NCI-H526 treated with DMSO at 0.1 percent for 48 hours (cell line): Measurements from ENCODE around the gene FTO.
"Not testable (repeated sequence)": the region's sequence is repeated elsewhere in the genome, so short reads cannot be mapped to it uniquely, and the experiment has no call there.

Experiments
- DNase-seq: peaks from one replicate; lab custom pipeline; 2025; lab: John Stamatoyannopoulos, UW

The FTO gene

DNA sequence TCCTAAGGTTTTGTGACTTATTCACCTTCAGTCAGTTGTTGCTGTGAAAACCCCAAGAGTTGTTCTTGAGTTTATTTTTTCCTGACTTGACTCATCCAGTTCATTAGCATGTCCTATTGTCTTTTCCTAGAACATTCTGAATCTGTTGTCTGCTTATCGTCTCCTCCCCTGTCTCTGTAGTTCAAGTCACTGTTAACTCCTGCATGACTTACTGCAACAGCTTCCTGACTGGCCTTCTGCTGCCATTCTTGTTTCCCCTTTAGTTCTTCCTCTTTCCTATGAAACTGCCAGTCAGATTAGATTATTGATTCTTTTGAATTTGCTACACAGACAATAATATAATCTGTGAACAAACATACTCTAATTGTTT lies 161.5 kb downstream of the FTO start:
- DNase-seq, result no peak

DNA sequence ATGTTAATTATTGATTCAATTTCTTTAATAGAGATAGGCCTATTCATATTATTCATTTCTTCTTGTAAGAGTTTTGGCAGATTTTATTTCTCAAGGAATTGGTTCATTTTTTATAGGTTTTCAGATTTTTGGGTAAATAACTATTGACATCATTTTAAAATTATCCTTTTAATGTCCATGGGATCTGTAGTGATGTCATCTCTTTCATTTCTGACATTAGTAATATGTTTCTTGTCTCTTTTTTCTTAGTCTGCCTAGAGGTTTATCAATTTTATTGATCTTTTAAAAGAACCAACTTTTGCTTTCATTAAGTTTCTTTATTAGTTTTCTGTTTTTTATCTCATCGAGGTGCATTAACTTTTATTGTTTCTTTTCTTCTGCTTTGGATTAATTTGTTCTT lies 162.6 kb downstream of the FTO start:
- DNase-seq, result no peak

DNA sequence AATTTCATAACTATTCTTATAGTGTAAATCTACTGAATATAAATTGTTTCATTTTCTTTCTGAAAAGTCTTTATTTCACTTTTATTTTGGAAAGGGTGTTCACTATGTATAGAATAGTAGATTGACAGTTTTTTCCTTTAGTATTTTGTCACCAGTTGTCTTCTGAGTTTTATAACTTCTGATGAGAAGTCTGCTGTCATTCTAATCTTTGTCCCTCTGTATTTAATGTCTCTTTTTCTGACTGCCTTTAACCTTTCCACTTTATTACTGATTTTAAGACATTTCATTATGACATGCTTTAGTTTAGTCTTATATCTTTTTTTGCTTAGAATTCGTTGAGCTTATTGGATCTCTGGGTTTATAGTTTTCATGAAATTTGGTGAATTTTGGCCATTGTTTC lies 166.9 kb downstream of the FTO start:
- DNase-seq, result no peak

DNA sequence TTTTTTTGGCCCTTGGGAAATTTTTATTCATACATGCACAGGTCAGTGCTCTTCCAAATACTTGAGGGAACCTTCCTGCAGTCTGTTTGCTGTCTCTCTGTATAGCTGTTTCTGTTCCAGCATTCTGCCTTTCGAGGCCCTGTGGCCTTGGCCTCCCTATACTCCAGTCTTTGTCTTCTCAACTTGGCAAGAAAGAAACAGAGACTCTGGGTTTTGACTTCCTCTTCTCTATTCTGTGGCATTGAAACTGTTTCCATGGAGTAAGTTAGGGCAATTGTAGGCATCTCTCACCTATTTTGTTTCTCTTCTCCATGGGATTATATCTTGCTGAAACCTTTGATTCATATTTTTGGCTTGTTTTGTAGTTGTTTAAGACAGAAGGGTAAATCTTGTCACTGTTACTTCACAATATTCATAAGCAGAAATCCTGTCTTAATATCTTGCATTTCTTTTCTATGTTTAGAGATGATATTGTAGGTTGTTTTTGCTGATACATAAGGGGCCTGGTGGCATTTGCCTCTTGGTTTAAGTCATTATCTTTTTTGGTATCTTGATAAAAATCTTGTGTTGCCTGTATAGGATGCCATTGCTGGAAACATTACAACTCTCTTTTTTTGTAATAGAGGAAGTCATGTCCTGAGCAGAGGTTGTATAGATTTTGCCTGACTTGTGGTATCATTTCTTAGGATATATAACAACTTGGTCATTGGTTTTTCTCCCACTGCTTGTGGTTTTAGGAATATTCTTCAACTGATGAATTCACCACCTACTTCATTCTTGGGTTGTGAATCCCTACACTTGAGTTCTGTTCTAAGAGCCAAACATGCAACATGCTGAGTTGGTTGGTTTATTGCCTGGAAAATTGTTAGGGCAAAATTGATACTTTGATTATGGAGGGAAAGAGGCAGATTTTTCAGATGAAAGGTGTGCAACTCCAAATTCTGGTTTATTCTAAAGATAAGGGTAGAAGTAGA lies 168.6 kb downstream of the FTO start:
- no peak for DNase-seq

DNA sequence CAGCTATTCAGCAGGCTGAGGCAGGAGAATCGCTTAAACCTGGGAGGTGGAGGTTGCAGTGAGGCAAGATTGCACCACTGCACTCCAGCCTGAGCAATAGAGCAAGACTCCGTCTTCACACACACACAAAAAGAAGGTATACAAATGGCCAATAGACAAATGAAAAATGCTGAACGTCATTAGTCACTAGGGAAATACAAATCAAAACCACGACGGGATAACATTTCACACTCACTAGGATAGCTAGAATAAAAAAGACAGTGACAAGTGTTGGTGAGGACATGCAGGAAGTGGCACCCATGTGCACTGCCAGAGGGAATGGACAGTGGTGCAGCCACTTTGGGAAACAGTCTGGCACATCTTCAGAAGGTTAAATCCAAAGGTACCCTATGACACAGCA lies 172.9 kb downstream of the FTO start:
- DNase-seq, result no peak

DNA sequence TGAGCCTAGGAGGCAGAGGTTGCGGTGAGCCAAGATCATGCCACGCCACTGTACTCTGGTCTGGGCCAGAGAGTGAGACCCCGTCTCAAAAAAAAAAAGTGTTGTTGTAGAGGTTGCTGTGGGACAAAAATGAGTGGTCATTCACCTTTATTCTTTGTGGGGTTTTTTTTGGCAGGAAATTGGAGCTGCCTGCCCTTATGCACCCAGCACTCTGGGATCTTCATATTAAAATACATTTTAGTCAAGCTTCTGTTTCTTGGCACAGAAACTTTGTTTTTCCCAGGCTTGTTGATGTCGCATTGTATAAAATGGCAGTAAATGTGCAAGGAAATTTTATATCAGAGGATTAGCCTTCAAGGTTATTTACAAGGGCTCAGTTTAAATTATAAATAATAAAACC lies 174.3 kb downstream of the FTO start:
- no peak for DNase-seq

DNA sequence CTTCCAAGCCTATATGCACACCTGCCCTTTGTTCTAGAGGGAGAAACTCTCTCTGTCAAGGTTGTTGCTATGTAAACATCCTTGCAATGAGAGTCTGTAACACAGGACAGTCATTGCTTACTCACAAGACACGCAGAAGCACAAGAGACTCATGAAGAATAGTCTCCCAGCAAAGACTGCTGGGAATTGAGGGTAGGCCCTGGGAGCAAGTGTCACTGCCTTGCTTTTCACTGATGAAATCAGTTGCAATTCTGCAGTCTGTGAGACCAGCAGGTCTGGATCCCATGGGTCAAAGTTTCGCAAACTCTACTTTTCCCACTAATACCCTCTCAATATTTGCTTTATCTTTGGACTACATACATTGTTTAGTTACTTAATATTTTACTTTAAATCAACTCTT lies 177.4 kb downstream of the FTO start:
- DNase-seq, result no peak

DNA sequence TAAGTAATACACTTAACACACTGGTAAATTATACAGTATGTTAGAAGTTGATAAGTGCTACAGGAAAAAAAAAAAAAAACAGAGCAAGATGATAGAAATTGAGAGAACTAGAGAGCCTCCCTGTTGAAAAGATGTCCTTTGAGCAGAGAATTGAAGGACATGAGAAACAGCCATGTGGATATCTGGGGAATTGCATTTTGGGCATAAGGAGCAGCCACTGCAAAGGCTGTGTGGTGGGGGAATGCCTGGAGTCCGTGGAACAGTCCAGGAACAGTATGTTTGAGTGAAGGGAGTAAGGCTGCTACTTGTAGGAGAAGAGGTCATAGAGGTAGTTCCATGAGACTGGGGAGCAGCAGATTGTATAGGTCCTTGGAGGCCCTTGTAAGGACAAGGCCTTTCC lies 178.4 kb downstream of the FTO start:
- no peak for DNase-seq

DNA sequence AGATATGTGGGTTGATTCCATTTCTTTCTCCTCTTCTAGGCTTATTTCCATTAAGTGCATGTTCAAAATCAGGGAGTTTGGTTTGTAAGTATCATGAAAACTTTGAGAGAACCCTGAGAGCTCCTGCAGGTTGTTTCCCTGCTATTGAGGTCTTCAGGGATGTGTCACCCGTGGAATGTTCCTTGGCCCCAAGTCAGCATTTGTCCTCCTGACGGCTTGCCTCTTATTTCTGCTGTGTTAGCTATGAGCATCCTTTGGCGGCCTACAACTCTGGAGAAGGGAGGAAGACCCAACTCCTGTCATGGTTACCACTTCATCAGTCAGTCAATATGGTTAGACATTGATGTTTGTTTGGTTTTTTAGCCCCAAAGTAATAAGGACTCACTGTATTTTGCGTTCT lies 180.8 kb downstream of the FTO start:
- DNase-seq, result no peak

DNA sequence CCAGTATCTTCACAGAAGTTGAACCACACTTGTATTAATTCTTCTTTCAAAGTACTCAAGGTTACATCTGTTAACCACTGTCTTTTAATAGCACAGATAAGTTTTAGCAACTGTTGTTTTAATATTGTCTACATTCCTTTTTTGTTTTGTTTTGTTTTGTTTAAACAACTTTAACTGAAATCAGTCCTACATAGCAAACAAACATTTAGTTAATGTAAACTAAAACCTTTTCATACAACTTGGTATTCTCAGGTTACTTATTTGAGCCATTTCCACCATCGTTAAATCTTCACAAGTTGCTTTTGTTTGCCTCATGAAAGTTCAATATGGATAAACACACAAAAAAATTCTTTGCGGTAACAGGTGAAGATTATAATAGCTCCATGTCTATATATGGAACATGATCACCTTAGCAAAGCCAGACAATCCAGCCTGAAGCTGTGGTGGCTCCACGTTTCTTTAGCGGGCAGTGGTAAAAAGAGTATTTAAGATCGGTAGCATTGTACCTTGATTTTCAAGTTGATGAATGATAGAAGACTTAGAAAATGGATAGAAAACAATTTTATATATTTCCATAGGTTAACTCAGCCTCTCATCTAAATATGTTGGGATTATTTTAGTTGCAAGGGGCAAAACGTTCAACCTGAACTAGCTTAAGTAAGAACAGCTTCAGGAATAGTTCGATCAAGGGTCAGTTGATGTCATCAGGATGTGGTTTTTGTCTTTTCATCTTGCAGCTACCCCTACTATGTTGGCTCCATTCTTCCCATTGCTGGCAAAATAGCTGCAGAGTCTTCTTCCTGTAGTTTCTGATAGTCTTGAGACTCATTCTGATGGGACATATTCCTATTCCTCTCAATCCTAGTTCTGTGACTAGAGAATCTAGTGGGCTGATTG lies 182.8 kb downstream of the FTO start:
- DNase-seq, result no peak

DNA sequence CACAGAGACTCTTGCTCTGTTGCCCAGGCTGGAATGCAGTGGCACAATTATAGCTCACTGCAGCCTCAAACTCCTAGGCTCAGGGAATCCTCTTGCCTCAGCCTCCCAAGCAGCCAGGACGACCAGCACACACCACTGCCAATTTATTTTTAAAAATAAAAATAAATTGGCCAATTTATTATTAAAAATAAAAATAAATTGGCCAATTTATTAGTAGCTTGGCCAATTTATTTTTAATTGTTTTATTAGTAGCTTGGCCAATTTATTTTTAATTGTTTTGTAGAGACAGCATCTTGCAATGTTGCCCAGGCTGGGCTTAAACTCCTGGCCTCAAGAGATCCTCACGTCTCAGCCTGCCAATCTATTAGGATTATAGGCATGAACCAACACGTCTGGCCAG lies 184.3 kb downstream of the FTO start:
- no peak for DNase-seq

DNA sequence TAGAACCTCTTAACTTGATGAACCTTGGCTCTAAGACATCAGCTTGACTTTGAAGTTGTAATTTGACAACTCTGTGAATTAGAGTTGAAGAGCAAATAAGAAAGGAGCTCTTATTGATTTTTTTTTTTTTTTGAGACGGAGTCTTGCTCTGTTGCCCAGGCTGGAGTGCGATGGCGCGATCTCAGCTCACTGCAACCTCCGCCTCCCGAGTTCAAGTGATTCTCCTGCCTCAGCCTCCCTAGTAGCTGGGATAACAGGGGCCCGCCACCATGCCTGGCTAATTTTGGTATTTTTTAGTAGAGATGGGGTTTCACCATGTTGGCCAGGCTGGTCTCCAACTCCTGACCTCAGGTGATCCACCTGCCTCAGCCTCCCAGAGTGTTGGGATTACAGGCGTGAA lies 186.9 kb downstream of the FTO start:
- not testable (repeated sequence) for DNase-seq

DNA sequence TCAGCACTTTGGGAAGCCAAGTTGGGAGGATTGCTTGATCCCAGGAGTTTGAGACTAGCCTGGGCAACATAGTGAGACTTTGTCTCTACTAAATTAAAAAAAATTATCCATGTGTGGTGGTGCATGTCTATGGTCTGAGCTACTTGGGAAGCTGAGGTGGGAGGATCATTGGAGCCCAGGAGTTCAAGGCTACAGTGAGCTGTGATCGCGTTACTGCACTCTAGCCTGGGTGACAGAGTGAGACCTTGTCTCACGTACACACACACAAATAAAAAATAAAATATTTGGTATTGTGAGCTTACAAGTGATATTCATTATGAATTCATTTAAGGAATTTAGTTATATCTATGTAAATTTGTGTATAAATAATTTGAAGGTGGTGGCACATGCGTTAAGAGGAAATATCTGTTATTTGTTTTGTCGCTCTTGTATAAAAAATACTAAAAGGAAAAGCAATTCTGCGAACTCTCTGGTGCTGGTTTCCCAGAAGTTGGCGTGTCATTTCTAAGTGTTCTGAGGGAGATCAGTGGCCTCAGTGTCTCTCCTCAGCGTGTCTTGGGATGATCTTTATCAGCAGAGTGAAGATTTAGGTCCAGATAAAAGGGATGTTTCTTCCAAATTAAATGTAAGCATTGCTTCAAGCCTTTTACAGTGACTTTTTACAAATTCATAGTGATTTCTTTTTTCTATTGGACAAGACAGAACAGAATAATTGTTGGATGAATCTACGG lies 187.6 kb downstream of the FTO start:
- DNase-seq, result no peak

DNA sequence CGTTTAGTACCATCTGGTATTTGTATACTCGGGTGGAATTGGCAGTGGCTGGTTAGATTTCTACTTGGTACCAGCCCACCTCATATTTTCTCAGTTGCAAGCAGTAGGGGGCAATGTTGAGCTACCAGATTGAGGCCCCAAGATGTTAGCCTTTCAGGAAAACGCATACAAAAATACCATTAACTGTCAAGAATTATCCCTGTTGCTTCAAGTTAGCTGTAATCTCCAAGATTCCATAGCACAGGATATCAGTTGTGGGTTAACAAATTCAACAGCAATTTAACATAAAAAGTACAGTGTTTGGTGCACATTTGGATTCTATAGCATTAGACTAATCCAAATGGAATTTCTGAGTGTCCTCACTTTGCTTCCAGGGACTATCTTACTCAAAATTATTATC lies 188.2 kb downstream of the FTO start:
- DNase-seq, result peak; percentile 5

DNA sequence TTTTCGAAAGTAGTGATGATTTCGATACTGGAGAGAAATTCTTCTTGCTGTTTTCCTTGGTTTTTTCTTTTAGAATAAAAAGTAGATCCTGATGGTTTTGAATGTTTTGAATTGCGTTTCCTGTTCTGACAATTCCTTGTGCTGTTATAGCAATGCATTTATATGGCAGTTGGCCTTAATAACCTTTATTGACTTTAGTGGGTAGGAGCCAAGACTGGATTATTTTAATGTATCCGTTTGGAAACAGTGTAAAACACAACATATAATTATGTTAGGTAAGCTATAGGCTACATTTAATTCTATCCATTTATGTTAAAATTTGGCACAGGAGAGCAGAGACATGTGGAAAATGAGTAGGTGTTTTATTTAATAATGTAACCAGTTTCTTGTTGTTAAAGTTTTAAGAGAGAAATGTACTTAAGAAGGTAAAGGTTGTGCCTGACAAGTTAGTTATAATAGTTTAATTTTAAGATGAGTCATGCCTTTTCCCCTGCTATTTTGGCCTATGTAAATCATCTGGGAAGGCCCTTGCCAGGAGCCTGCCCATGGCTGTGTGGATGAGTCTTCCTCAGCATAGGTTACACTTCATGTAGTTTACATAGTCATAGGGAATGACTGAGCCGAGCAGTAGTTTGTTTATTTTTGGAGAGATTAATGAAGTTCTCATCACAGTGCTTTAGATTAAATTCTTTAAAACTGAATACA lies 189.9 kb downstream of the FTO start:
- DNase-seq, result peak; percentile 2

DNA sequence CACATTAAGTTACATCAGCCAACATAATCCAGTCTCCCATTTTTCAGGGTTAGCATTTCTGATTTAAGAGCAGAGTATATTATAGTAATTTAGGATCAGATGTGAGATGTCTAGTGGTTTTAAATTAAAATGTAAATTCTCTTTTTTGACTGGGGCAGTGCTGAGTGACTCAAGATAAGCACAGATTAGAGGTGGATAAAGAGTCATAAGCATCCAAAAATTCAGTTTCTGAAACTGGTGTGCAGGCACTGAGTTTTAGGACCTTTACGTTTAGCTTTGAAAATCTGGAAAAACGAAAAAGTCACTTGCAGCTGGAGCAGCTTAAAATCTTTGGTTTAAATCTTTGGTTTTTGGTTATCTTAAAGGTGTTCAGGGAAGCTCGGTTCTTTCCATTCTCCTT lies 190.7 kb downstream of the FTO start:
- DNase-seq, result no peak

DNA sequence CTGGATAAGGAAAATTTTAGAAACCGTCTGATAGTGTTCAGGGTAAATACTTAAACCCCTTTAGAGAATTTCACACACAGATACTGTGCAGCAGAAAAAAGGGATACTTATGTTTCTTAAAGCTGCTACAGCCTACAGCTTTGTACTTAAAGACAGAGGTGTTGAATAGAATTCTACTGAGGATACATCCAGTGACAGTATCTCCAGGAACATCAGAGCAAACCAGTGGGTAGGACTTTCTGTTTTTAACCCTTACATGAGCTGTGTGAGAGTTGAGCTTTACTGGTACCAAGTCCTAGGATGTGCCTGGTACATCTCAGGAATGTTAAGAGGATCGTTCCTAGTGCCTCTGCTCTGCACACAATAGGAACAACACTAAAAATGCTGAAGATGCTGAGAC lies 191.5 kb downstream of the FTO start:
- no peak for DNase-seq

DNA sequence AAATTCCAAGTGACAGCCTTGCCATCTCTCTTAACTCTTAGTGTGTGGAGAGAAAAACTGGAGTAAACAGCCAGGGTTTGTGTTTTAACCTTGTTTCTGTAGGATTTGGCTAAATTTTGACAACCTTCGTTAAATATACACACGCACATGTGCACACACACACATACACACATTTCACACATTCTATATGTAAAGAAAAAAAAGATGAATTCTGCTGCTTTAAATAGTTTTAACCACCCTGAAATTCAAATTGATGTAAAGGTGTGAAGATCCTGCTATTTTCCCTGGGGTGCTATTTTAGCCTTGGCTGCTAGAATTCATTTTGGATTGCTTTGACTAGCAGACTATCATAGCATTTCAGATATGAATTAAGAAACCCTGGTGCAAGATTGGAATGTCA lies 191.9 kb downstream of the FTO start:
- DNase-seq, result no peak

DNA sequence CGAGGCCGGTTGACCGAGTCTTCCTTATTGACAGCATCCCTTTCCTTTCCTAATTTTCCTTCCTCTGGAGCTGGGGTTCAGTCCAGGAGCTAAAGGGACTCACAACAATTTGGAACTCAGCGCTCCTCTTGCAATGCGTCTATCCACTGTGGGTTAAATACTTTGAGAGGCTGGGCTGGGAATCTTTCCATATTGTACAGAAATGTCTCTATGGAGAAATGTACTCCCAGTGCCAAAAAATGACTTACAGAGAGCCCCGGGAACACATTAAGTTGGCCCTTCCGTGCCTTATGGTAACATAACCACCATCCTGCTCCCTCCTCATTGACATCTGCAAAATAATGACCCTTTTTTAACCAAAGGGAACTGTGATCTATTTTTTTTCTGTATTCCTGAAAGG lies 192.8 kb downstream of the FTO start:
- no peak for DNase-seq

DNA sequence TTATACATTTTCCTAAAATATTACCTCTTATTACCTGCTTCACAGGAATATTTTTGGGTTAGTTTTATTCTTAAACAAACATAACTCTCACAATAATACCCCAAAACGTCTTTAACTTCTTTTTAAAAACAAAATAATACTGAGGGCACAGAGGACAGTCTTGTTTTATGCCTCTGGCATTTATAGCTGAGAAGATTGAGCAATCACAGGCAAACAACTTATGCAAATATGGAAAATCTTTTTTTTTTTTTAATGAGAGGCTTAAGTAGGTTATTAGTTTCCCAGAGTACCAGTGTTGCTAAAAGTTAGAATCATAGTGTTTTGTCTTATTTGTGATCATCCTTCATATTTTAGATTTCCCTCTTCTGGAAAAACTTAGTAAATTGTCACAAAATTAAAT lies 195.0 kb downstream of the FTO start:
- no peak for DNase-seq

DNA sequence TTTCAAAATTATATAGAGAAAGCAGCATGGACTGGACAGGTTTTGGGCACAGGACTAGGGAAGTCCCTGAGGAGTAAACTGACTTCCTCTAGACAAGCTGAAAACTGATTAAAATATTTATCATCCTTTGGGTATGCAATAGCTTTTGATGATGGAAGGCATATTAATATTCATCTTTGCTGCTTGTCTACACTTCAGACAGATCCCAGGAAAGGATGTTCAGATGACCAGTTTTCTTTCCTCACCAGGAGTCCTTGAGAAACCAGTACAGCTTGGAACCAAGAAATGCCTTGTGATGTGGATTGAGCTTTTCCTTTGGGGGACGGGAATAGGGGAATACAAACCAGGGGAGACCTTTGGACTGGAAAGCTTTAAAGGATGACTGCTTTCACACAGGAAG lies 195.5 kb downstream of the FTO start:
- no peak for DNase-seq

DNA sequence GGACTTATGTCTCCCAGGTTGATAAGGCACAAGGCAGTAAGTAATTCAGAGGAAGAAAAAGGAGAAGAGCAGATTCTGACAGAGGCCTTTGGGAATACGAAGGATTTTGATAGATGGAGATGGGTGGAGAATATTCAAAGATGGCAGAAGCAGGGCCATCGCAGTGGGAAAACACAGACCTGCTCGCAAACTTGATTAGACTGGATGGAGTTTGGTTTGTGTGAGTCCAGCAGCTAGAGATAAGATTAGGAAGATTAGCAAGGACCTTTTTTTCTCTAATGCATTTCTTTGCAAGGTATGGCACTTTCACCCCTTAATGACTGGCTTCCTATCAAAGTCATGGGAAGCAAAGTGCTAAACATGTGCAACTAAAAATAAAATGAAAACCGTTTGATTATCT lies 196.7 kb downstream of the FTO start:
- no peak for DNase-seq
